GM19395 (cell line): ENCODE results near the gene FOXP4.

Experiments used
- ATAC-seq: cut with Tn5 transposase; IDR thresholded peaks from one replicate; pipeline ENCODE4 v1.9.1; 2021; ENCODE audit warnings: mild to moderate bottlenecking, moderate library complexity; ENCODE audit not compliant: unreplicated experiment

FOXP4 gene

GRCh38 chr6:41563060-41563776 lies 17.0 kb downstream of the FOXP4 start:
- no peak for ATAC-seq

GRCh38 chr6:41564448-41565142 lies 18.4 kb downstream of the FOXP4 start:
- ATAC-seq = no peak

GRCh38 chr6:41565701-41566100 lies 19.5 kb downstream of the FOXP4 start:
- no peak for ATAC-seq

GRCh38 chr6:41566961-41567360 lies 20.8 kb downstream of the FOXP4 start:
- ATAC-seq = no peak

GRCh38 chr6:41567684-41568083 lies 21.5 kb downstream of the FOXP4 start:
- no peak for ATAC-seq

- ATAC-seq = no peak
Measured at GRCh38 chr6:41568202-41568584, 22.0 kb downstream of the FOXP4 start.

- no peak for ATAC-seq
Measured at GRCh38 chr6:41568585-41569384, 22.6 kb downstream of the FOXP4 start.

GRCh38 chr6:41570259-41570615 lies 24.1 kb downstream of the FOXP4 start:
- no peak for ATAC-seq

GRCh38 chr6:41571021-41571780 lies 25.0 kb downstream of the FOXP4 start:
- ATAC-seq = no peak

- ATAC-seq = no peak
Measured at GRCh38 chr6:41572613-41573012, 26.4 kb downstream of the FOXP4 start.

GRCh38 chr6:41573276-41573675 lies 27.1 kb downstream of the FOXP4 start:
- ATAC-seq = no peak

GRCh38 chr6:41573985-41574384 lies 27.8 kb downstream of the FOXP4 start:
- ATAC-seq = no peak

GRCh38 chr6:41575598-41575997 lies 29.4 kb downstream of the FOXP4 start:
- no peak for ATAC-seq

- no peak for ATAC-seq
Measured at GRCh38 chr6:41576667-41577066, 30.5 kb downstream of the FOXP4 start.

GRCh38 chr6:41577356-41578216 lies 31.4 kb downstream of the FOXP4 start:
- ATAC-seq = no peak

GRCh38 chr6:41578217-41579087 lies 32.3 kb downstream of the FOXP4 start:
- no peak for ATAC-seq

- no peak for ATAC-seq
Measured at GRCh38 chr6:41579088-41579610, 33.0 kb downstream of the FOXP4 start.

- ATAC-seq = no peak
Measured at GRCh38 chr6:41580690-41581089, 34.5 kb downstream of the FOXP4 start.

GRCh38 chr6:41581381-41581991 lies 35.3 kb downstream of the FOXP4 start:
- ATAC-seq = no peak
